ENCODE measurements around the gene FBXL4. TPM values are rescaled to one million over a fixed set of nuclear protein-coding genes. Genes with fewer than 3 reads are reported as not detected.

FBXL4 gene
- total RNA-seq, 1 donor, result 23.6 TPM

GRCh38 chr6:98828941-98829411, 118.8 kb downstream of the FBXL4 start:
- no peak for DNase-seq (ENCODE audit: low read depth)
- H3K4me3 ChIP-seq (ENCODE audit: low read depth, low read length), result no peak overlapping the region
- TF ChIP-seq CTCF (IDR thresholded peaks at IDR 0.05; ENCODE audit: insufficient read depth, low read length), result no peak

DNA sequence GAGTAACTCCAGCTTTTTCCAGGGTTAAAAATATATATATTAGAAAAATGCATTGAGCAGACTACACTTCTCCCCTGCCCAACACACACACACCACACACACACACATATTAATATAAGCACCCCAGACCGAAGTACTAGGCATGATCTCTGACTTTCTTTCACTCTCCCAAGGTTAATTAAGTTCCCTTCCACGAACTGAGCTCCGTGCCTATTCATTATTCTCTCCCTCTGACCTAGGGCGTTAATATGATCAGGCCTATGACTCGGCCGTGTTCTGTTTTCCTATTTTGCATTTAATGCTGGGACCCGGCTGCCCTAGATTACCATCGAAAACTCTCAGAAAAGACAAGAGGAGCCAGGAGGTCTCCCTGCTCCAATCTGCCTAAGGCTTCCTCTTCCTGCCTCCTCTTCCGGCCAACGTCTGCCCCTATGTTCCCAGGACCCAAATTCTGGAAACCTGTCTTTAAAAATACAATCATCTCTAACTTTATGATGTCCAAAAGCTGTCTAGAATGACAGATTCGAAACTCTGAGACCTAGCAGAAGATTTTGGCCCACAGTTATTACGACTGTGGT, 119.4 kb downstream of the FBXL4 start:
- TF ChIP-seq CTCF (IDR thresholded peaks at IDR 0.05; ENCODE audit: insufficient read depth, low read length), result no peak
- no peak overlapping the region for H3K4me3 ChIP-seq (ENCODE audit: low read depth, low read length)
- DNase-seq (ENCODE audit: low read depth), result no peak

DNA sequence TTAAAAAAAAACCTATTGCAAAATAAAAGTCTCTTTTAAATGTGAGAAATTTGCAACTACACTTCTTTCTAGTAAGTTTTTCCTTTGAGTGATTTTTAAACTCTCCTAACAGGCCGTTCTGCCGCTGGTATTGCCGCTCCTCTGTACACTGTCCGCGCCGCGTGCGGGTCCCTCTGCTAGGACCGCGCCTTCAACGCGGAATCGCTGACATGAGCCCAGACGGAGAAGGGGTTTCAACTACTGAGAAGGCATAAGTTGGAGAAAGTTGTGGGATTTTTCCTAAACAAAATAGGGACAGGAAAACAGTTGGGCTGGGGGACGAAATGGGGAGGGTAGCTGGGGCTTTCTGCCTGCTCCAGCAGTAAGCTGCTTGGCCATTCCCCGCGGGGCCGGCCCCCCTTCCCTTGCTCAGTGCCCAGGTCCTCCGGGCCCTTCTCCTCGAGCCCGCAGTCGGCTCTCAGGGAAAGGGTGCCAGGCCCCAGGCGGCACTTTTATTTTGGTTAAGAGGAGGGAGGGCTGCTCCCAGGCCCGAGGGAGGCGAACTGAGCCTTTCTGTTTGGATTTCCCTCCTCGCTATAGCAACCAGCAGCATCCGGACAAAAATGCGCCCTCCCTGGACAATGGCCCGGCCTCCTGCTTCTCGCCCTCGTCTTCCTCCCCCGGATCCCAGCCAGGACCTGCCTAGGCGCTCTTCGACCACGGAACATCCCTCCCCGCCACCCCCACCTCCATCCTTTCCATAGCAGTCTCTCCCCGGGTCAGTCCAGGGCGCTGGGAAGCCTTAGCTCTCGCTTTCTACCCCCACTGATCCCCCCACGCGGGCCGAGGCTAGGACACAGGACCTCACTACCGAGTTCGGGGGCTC, 120.2 kb downstream of the FBXL4 start:
- no peak overlapping the region for H3K4me3 ChIP-seq (ENCODE audit: low read depth, low read length)
- TF ChIP-seq CTCF (IDR thresholded peaks at IDR 0.05; ENCODE audit: insufficient read depth, low read length), result no peak
- no peak for DNase-seq (ENCODE audit: low read depth)

DNA sequence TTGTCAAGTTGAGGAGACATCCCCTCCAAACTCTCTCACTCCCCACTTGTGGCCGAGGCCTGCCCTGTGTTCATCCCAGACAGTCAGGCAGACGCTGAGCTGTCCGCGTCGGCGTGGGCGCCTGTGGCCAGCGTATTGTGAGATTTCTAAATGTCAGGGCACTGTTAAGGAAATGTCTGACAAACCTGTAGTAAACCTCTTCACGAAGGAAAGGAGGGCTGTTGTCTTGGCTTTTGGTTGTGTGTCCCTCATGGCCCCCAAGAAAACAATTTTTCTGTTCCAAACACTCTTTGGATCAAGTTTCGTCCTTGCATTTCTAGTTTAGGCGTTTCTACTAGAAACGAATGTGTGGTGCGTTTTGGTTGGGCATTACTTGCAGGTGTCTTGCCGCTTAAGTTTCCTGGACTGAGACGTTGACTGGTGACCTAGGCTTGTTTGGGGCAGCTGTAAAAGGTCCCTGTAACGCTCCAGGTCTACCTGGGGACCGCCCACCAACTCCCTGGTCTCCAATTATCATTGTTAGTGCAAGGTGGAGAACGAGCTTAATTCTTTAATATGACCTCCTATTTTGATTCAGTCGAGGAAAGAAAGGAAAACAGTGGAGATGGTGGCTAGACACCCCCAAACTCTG, 122.0 kb downstream of the FBXL4 start:
- TF ChIP-seq CTCF (IDR thresholded peaks at IDR 0.05; ENCODE audit: insufficient read depth, low read length), result no peak
- DNase-seq (ENCODE audit: low read depth), result no peak
- H3K4me3 ChIP-seq (ENCODE audit: low read depth, low read length), result no peak overlapping the region

DNA sequence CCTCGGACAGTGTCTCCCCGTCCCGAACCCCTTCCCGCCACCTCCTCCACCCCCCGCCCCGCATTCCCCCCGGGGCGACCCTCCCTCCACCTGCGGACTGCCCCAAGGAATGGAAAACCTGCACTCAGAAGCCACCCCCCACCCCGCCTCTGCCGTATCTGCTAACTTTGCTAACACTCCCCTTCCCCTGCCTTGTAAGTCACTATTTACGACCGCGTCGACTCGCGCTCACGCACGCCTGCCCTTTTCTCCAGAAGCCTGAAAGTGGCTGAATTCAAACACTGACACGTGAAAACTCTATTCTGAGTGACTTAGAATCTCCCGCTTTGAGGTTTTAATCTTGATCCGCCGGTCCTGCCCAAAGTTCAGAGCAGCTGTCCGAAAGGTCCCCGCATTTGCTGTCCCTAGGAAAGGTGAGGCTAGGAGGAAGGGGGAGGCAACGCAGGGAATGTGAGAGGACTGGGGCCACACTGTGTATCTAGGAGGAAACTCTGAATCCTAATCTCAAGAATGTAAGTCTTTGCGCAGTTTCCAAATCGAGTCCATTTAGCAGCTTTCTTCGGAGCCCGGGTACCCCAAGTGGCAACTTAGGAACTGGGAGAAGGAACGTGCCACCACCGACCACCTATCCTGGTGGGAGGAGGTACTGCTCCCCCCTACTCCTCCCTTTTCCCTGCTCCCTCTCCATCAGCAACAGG, 122.7 kb downstream of the FBXL4 start:
- TF ChIP-seq CTCF (IDR thresholded peaks at IDR 0.05; ENCODE audit: insufficient read depth, low read length), result no peak
- no peak overlapping the region for H3K4me3 ChIP-seq (ENCODE audit: low read depth, low read length)
- DNase-seq (ENCODE audit: low read depth), result no peak

GRCh38 chr6:98824162-98824901, 123.4 kb downstream of the FBXL4 start:
- H3K4me3 ChIP-seq (ENCODE audit: low read depth, low read length), result no peak overlapping the region
- no peak for TF ChIP-seq CTCF (IDR thresholded peaks at IDR 0.05; ENCODE audit: insufficient read depth, low read length)
- DNase-seq (ENCODE audit: low read depth), result no peak
